ENCODE data around the gene CDC14B.

The CDC14B gene

GRCh38 chr9:96540106-96540505 is 79.5 kb downstream of the CDC14B start:
- no peaks in the 10 kb centered on the region for H3K4me1 ChIP-seq (ENCODE audit: control insufficient read depth, insufficient read depth, low read length, unreplicated experiment)

GRCh38 chr9:96532173-96532572 is 87.5 kb downstream of the CDC14B start:
- Histone ChIP-seq H2AFZ (ENCODE audit: low read length, unreplicated experiment) (no peak overlapping the region), H3K4me1 (ENCODE audit: control insufficient read depth, insufficient read depth, low read length, unreplicated experiment) (no peaks in the 10 kb centered on the region), H3K36me3 (ENCODE audit: insufficient read depth, low read length) (peaks cover 13% of the 10 kb centered on the region; the same call in 1 of the 2 replicates), H3K4me3 (ENCODE audit: low read depth, low read length) (no peak overlapping the region), H3K79me2 (ENCODE audit: control insufficient read depth, insufficient read depth, low read length, unreplicated experiment) (no peaks in the 10 kb centered on the region), H3K27ac (ENCODE audit: low read depth, low read length) (no peak overlapping the region), H3K27me3 (ENCODE audit: insufficient read depth, low read length) (no peaks in the 10 kb centered on the region)

More at GRCh38 chr9:96540106-96540505, 79.5 kb downstream of the CDC14B start:
- H3K4me3 ChIP-seq (ENCODE audit: low read depth, low read length) = no peak overlapping the region
- no peak overlapping the region for H2AFZ ChIP-seq (ENCODE audit: low read length, unreplicated experiment)
- no peaks in the 10 kb centered on the region for H3K36me3 ChIP-seq (ENCODE audit: insufficient read depth, low read length)
- no peaks in the 10 kb centered on the region for H3K79me2 ChIP-seq (ENCODE audit: control insufficient read depth, insufficient read depth, low read length, unreplicated experiment)
- H3K27me3 ChIP-seq (ENCODE audit: insufficient read depth, low read length) = no peaks in the 10 kb centered on the region
- H3K27ac ChIP-seq (ENCODE audit: low read depth, low read length) = no peak overlapping the region

- Histone ChIP-seq H3K4me1 (ENCODE audit: control insufficient read depth, insufficient read depth, low read length, unreplicated experiment) (peaks cover 9% of the 10 kb centered on the region), H3K27me3 (ENCODE audit: insufficient read depth, low read length) (no peaks in the 10 kb centered on the region), H3K27ac (ENCODE audit: low read depth, low read length) (no peak overlapping the region), H3K79me2 (ENCODE audit: control insufficient read depth, insufficient read depth, low read length, unreplicated experiment) (no peaks in the 10 kb centered on the region), H2AFZ (ENCODE audit: low read length, unreplicated experiment) (no peak overlapping the region), H3K36me3 (ENCODE audit: insufficient read depth, low read length) (no peaks in the 10 kb centered on the region), H3K4me3 (ENCODE audit: low read depth, low read length) (no peak overlapping the region)
Observed at GRCh38 chr9:96524764-96525163, 94.9 kb downstream of the CDC14B start.

- H3K27me3 ChIP-seq (ENCODE audit: insufficient read depth, low read length) = no peaks in the 10 kb centered on the region
- no peaks in the 10 kb centered on the region for H3K36me3 ChIP-seq (ENCODE audit: insufficient read depth, low read length)
- no peak overlapping the region for H2AFZ ChIP-seq (ENCODE audit: low read length, unreplicated experiment)
- no peaks in the 10 kb centered on the region for H3K79me2 ChIP-seq (ENCODE audit: control insufficient read depth, insufficient read depth, low read length, unreplicated experiment)
- no peak overlapping the region for H3K4me3 ChIP-seq (ENCODE audit: low read depth, low read length)
- peaks cover 14% of the 10 kb centered on the region for H3K4me1 ChIP-seq (ENCODE audit: control insufficient read depth, insufficient read depth, low read length, unreplicated experiment)
- no peak overlapping the region for H3K27ac ChIP-seq (ENCODE audit: low read depth, low read length)
Observed at GRCh38 chr9:96524045-96524444, 95.6 kb downstream of the CDC14B start.

- Histone ChIP-seq H3K27me3 (ENCODE audit: insufficient read depth, low read length) (no peaks in the 10 kb centered on the region), H3K79me2 (ENCODE audit: control insufficient read depth, insufficient read depth, low read length, unreplicated experiment) (no peaks in the 10 kb centered on the region), H3K27ac (ENCODE audit: low read depth, low read length) (no peak overlapping the region), H3K36me3 (ENCODE audit: insufficient read depth, low read length) (no peaks in the 10 kb centered on the region), H2AFZ (ENCODE audit: low read length, unreplicated experiment) (no peak overlapping the region), H3K4me1 (ENCODE audit: control insufficient read depth, insufficient read depth, low read length, unreplicated experiment) (peaks cover 15% of the 10 kb centered on the region), H3K4me3 (ENCODE audit: low read depth, low read length) (no peak overlapping the region)
Observed at GRCh38 chr9:96523374-96523773, 96.3 kb downstream of the CDC14B start.

GRCh38 chr9:96522366-96522765 is 97.3 kb downstream of the CDC14B start:
- H3K4me3 ChIP-seq (ENCODE audit: low read depth, low read length) = no peak overlapping the region
- H2AFZ ChIP-seq (ENCODE audit: low read length, unreplicated experiment) = no peak overlapping the region
- no peaks in the 10 kb centered on the region for H3K79me2 ChIP-seq (ENCODE audit: control insufficient read depth, insufficient read depth, low read length, unreplicated experiment)
- H3K4me1 ChIP-seq (ENCODE audit: control insufficient read depth, insufficient read depth, low read length, unreplicated experiment) = peaks cover 15% of the 10 kb centered on the region
- no peaks in the 10 kb centered on the region for H3K36me3 ChIP-seq (ENCODE audit: insufficient read depth, low read length)
- no peak overlapping the region for H3K27ac ChIP-seq (ENCODE audit: low read depth, low read length)
- H3K27me3 ChIP-seq (ENCODE audit: insufficient read depth, low read length) = no peaks in the 10 kb centered on the region

- Histone ChIP-seq H3K27ac (ENCODE audit: low read depth, low read length) (peak overlapping the region; percentile 65), H3K4me1 (ENCODE audit: control insufficient read depth, insufficient read depth, low read length, unreplicated experiment) (peaks cover 29% of the 10 kb centered on the region), H3K36me3 (ENCODE audit: insufficient read depth, low read length) (no peaks in the 10 kb centered on the region), H3K79me2 (ENCODE audit: control insufficient read depth, insufficient read depth, low read length, unreplicated experiment) (no peaks in the 10 kb centered on the region), H3K4me3 (ENCODE audit: low read depth, low read length) (0 out of 2 replicates have a peak overlapping the region, but pooled peaks have one; percentile 34), H3K27me3 (ENCODE audit: insufficient read depth, low read length) (no peaks in the 10 kb centered on the region), H2AFZ (ENCODE audit: low read length, unreplicated experiment) (no peak overlapping the region)
Observed at GRCh38 chr9:96519787-96520186, 99.9 kb downstream of the CDC14B start.

- Histone ChIP-seq H3K36me3 (ENCODE audit: insufficient read depth, low read length) (no peaks in the 10 kb centered on the region), H3K27me3 (ENCODE audit: insufficient read depth, low read length) (no peaks in the 10 kb centered on the region), H2AFZ (ENCODE audit: low read length, unreplicated experiment) (no peak overlapping the region), H3K4me3 (ENCODE audit: low read depth, low read length) (no peak overlapping the region), H3K79me2 (ENCODE audit: control insufficient read depth, insufficient read depth, low read length, unreplicated experiment) (no peaks in the 10 kb centered on the region), H3K4me1 (ENCODE audit: control insufficient read depth, insufficient read depth, low read length, unreplicated experiment) (peaks cover 36% of the 10 kb centered on the region), H3K27ac (ENCODE audit: low read depth, low read length) (peak overlapping the region; percentile 65; the same call in 1 of the 2 replicates)
Observed at GRCh38 chr9:96519095-96519494, 100.5 kb downstream of the CDC14B start.

GRCh38 chr9:96515621-96516470 is 103.8 kb downstream of the CDC14B start:
- H2AFZ ChIP-seq (ENCODE audit: low read length, unreplicated experiment) = peak overlapping the region; percentile 10
- no peaks in the 10 kb centered on the region for H3K36me3 ChIP-seq (ENCODE audit: insufficient read depth, low read length)
- H3K4me3 ChIP-seq (ENCODE audit: low read depth, low read length) = peak overlapping the region; percentile 61
- peaks cover 44% of the 10 kb centered on the region for H3K4me1 ChIP-seq (ENCODE audit: control insufficient read depth, insufficient read depth, low read length, unreplicated experiment)
- H3K27me3 ChIP-seq (ENCODE audit: insufficient read depth, low read length) = no peaks in the 10 kb centered on the region
- no peaks in the 10 kb centered on the region for H3K79me2 ChIP-seq (ENCODE audit: control insufficient read depth, insufficient read depth, low read length, unreplicated experiment)
- H3K27ac ChIP-seq (ENCODE audit: low read depth, low read length) = peak overlapping the region; percentile 64

- peaks cover 40% of the 10 kb centered on the region for H3K4me1 ChIP-seq (ENCODE audit: control insufficient read depth, insufficient read depth, low read length, unreplicated experiment)
- no peaks in the 10 kb centered on the region for H3K27me3 ChIP-seq (ENCODE audit: insufficient read depth, low read length)
- H2AFZ ChIP-seq (ENCODE audit: low read length, unreplicated experiment) = peak overlapping the region; percentile 10
- H3K36me3 ChIP-seq (ENCODE audit: insufficient read depth, low read length) = no peaks in the 10 kb centered on the region
- no peaks in the 10 kb centered on the region for H3K79me2 ChIP-seq (ENCODE audit: control insufficient read depth, insufficient read depth, low read length, unreplicated experiment)
- peak overlapping the region; percentile 61 for H3K4me3 ChIP-seq (ENCODE audit: low read depth, low read length)
- peak overlapping the region; percentile 64 for H3K27ac ChIP-seq (ENCODE audit: low read depth, low read length)
Observed at GRCh38 chr9:96514800-96515158, 104.9 kb downstream of the CDC14B start.
